HUES48 (cell line): Measurements from ENCODE around the gene SLC4A8.

Experiments
- H3K27ac ChIP-seq: one replicate; pipeline ENCODE4 v1.7.0; 2013; ENCODE audit warnings: low read depth, low read length, inconsistent platforms
- H3K27me3 ChIP-seq: 2 replicates; pipeline ENCODE4 v1.6.1; 2013; ENCODE audit warnings: mild to moderate bottlenecking, low read length; ENCODE audit not compliant: control insufficient read depth, insufficient read depth
- H3K36me3 ChIP-seq: 2 replicates; pipeline ENCODE4 v1.6.1; 2013; ENCODE audit warnings: low read length; ENCODE audit not compliant: control insufficient read depth, insufficient read depth
- H3K4me1 ChIP-seq: 2 replicates; pipeline ENCODE4 v1.6.1; 2013; ENCODE audit warnings: mild to moderate bottlenecking, low read length; ENCODE audit not compliant: control insufficient read depth, insufficient read depth
- H3K4me3 ChIP-seq: 2 replicates; pipeline ENCODE4 v1.5.1; 2013; ENCODE audit warnings: mild to moderate bottlenecking, low read depth, low read length
- H3K9ac ChIP-seq: 2 replicates; pipeline ENCODE4 v1.6.1; 2013; ENCODE audit warnings: mild to moderate bottlenecking, low read depth, low read length, moderate library complexity
- H3K9me3 ChIP-seq: 2 replicates; pipeline ENCODE4 v1.6.1; 2013; ENCODE audit warnings: low read length; ENCODE audit not compliant: control insufficient read depth, insufficient read depth

The SLC4A8 gene

GRCh38 chr12:51432921-51433320 is 8.3 kb downstream of the SLC4A8 start:
- Histone ChIP-seq H3K9me3 (no peaks in the 10 kb centered on the region), H3K27ac (no peak overlapping the region), H3K9ac (no peak overlapping the region), H3K4me1 (peaks cover 20% of the 10 kb centered on the region), H3K36me3 (no peaks in the 10 kb centered on the region), H3K4me3 (no peak overlapping the region), H3K27me3 (no peaks in the 10 kb centered on the region)

- Histone ChIP-seq H3K4me3 (no peak overlapping the region), H3K27me3 (no peaks in the 10 kb centered on the region), H3K9ac (no peak overlapping the region), H3K36me3 (no peaks in the 10 kb centered on the region), H3K27ac (no peak overlapping the region), H3K9me3 (no peaks in the 10 kb centered on the region), H3K4me1 (peaks cover 20% of the 10 kb centered on the region)
Observed at GRCh38 chr12:51434305-51434704, 9.7 kb downstream of the SLC4A8 start.

GRCh38 chr12:51437431-51437830 is 12.8 kb downstream of the SLC4A8 start:
- Histone ChIP-seq H3K27me3 (no peaks in the 10 kb centered on the region), H3K9me3 (no peaks in the 10 kb centered on the region), H3K9ac (no peak overlapping the region), H3K36me3 (no peaks in the 10 kb centered on the region), H3K4me3 (no peak overlapping the region), H3K27ac (no peak overlapping the region), H3K4me1 (peaks cover 20% of the 10 kb centered on the region)

GRCh38 chr12:51439330-51439729 is 14.7 kb downstream of the SLC4A8 start:
- Histone ChIP-seq H3K9ac (no peak overlapping the region), H3K27ac (no peak overlapping the region), H3K4me1 (peaks cover 7% of the 10 kb centered on the region), H3K36me3 (no peaks in the 10 kb centered on the region), H3K4me3 (no peak overlapping the region), H3K9me3 (no peaks in the 10 kb centered on the region), H3K27me3 (no peaks in the 10 kb centered on the region)

DNA sequence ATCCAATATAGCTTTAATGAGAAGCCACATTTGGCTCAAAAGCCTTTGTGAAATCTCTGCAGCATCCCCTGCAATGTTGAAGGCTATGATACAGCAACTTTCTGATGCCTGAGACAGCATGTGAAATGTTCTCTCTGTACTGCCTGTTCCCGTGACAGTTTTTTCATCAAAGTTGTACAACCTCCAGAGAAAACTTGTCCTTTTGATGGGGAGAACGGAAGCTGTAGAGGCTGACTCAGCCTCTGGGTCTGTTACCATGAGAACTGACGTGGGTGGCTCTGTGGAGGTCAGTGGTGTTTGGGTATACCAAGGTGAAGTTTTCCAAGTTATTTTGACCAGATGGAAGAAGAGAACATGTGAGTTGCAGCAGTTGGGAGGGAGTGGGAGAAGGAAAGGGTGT is 17.0 kb downstream of the SLC4A8 start:
- H3K27ac ChIP-seq = no peak overlapping the region
- H3K9ac ChIP-seq = no peak overlapping the region
- H3K4me1 ChIP-seq = no peaks in the 10 kb centered on the region; the same call in 1 of the 2 replicates
- H3K4me3 ChIP-seq = no peak overlapping the region
- H3K36me3 ChIP-seq = no peaks in the 10 kb centered on the region; the same call in 1 of the 2 replicates
- H3K9me3 ChIP-seq = no peaks in the 10 kb centered on the region
- no peaks in the 10 kb centered on the region for H3K27me3 ChIP-seq

- Histone ChIP-seq H3K9ac (no peak overlapping the region), H3K36me3 (no peaks in the 10 kb centered on the region; the same call in 1 of the 2 replicates), H3K27ac (no peak overlapping the region), H3K4me3 (no peak overlapping the region), H3K27me3 (no peaks in the 10 kb centered on the region), H3K4me1 (no peaks in the 10 kb centered on the region; the same call in 1 of the 2 replicates), H3K9me3 (no peaks in the 10 kb centered on the region)
Observed at GRCh38 chr12:51442324-51442723, 17.7 kb downstream of the SLC4A8 start.

- no peaks in the 10 kb centered on the region; the same call in 1 of the 2 replicates for H3K36me3 ChIP-seq
- no peak overlapping the region for H3K4me3 ChIP-seq
- H3K27ac ChIP-seq = no peak overlapping the region
- no peaks in the 10 kb centered on the region for H3K9me3 ChIP-seq
- H3K4me1 ChIP-seq = peaks cover 4% of the 10 kb centered on the region; the same call in 1 of the 2 replicates
- no peaks in the 10 kb centered on the region for H3K27me3 ChIP-seq
- H3K9ac ChIP-seq = no peak overlapping the region
Observed at GRCh38 chr12:51443573-51443972, 18.9 kb downstream of the SLC4A8 start.

GRCh38 chr12:51448618-51449256 is 24.1 kb downstream of the SLC4A8 start:
- no peaks in the 10 kb centered on the region for H3K9me3 ChIP-seq

DNA sequence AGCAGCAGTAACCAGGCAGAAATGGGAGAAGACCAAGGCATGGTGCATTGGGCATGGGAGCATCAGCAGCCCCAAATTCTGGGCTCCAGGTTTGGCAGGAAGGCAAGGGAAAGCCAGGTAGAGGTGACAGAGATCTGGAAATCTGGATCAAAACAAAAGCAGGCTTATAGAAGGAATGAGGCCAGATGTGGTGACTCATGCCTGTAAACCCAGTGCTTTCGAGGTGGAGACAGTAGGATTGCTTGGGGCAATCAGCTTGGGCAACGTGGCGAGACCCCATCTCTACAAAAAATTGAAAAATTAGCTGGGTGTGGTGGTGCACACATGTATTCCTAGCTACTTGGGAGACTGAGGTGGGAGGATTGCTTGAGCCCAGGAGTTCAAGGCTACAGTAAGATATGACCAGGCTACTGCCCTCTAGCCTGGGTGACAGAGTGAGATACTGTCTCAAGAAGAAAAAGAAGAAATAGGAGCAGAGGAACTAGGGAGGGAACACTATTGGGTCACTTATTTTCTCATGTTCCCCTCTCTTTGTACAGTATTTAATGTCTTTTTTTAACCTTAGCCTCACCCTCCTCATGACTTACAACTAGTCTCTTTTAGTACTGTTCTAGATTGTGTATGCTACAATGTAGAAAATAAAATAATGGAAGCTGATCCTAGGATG is 25.1 kb downstream of the SLC4A8 start:
- Histone ChIP-seq H3K36me3 (peaks cover 9% of the 10 kb centered on the region), H3K9ac (no peak overlapping the region), H3K4me3 (no peak overlapping the region), H3K4me1 (peaks cover 38% of the 10 kb centered on the region), H3K27me3 (no peaks in the 10 kb centered on the region), H3K9me3 (no peaks in the 10 kb centered on the region), H3K27ac (no peak overlapping the region)

More at GRCh38 chr12:51448618-51449256, 24.1 kb downstream of the SLC4A8 start:
- Histone ChIP-seq H3K9ac (no peak overlapping the region), H3K4me3 (no peak overlapping the region), H3K27ac (no peak overlapping the region), H3K4me1 (peaks cover 33% of the 10 kb centered on the region), H3K27me3 (no peaks in the 10 kb centered on the region), H3K36me3 (peaks cover 8% of the 10 kb centered on the region)

GRCh38 chr12:51450333-51450732 is 25.7 kb downstream of the SLC4A8 start:
- Histone ChIP-seq H3K4me1 (peaks cover 41% of the 10 kb centered on the region), H3K9ac (no peak overlapping the region), H3K4me3 (no peak overlapping the region), H3K27ac (no peak overlapping the region), H3K27me3 (no peaks in the 10 kb centered on the region), H3K36me3 (peaks cover 9% of the 10 kb centered on the region), H3K9me3 (no peaks in the 10 kb centered on the region)

DNA sequence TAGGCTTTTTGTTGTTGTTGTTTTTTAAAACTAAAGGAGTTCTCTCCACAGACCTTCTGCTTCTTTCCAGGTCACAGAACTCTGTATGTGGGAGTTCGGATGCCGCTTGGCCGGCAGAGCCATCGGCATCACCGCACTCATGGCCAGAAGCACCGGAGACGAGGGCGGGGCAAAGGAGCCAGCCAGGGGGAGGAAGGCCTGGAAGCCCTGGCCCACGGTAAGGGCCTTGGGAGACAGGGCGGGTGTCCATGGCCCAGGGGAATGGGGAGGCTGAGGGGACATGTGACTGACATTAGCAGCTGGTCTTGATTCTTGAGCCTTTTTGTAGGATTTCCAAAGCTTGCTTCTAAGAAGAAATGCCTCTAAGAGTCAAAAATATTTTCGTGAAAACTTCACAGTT is 26.2 kb downstream of the SLC4A8 start:
- H3K4me3 ChIP-seq = no peak overlapping the region
- H3K27me3 ChIP-seq = no peaks in the 10 kb centered on the region
- H3K9me3 ChIP-seq = no peaks in the 10 kb centered on the region
- peaks cover 9% of the 10 kb centered on the region for H3K36me3 ChIP-seq
- H3K9ac ChIP-seq = no peak overlapping the region
- H3K27ac ChIP-seq = no peak overlapping the region
- peaks cover 46% of the 10 kb centered on the region for H3K4me1 ChIP-seq
